ENCODE measurements around the gene RGR. TPM values are rescaled to one million over a fixed set of nuclear protein-coding genes. Genes with fewer than 3 reads are reported as not detected.

RGR gene
- total and polyA plus RNA-seq, 8 donors, result not detected

DNA sequence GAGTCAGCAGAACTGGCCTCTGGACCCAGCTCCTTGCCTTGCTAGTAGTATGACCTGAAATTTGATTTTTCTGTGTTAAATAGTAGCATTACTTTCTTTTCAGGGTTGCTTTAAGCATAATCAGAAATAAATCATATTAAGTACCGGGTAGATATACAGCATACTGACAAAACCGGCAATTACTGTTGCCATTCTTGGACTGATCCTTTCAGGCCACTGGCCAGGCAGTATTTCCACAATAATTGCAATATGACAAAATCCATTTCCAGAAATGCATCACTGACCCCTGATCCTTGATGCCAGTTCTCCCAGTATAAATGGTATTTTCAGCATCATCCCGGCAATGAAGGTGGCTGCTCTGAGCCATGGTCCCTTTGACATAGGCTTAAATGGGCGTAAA lies 10.4 kb upstream of the RGR start:
- H3K27ac ChIP-seq, result no peak overlapping the region
- DNase-seq, result no peak
- H3K4me1 ChIP-seq, result no peaks in the 10 kb centered on the region
- TF ChIP-seq, protein P1, sequence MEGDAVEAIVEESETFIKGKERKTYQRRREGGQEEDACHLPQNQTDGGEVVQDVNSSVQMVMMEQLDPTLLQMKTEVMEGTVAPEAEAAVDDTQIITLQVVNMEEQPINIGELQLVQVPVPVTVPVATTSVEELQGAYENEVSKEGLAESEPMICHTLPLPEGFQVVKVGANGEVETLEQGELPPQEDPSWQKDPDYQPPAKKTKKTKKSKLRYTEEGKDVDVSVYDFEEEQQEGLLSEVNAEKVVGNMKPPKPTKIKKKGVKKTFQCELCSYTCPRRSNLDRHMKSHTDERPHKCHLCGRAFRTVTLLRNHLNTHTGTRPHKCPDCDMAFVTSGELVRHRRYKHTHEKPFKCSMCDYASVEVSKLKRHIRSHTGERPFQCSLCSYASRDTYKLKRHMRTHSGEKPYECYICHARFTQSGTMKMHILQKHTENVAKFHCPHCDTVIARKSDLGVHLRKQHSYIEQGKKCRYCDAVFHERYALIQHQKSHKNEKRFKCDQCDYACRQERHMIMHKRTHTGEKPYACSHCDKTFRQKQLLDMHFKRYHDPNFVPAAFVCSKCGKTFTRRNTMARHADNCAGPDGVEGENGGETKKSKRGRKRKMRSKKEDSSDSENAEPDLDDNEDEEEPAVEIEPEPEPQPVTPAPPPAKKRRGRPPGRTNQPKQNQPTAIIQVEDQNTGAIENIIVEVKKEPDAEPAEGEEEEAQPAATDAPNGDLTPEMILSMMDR (IDR thresholded peaks at IDR 0.05), result no peak
- 75 to 91% methylated on average over 4 of the region's 4 CpGs for WGBS, 2 donors
- intact Hi-C loops (cut with DNase I), result no loop called here
- H3K27me3 ChIP-seq, result no peaks in the 10 kb centered on the region
- ATAC-seq, result no peak
- H3K36me3 ChIP-seq, result no peaks in the 10 kb centered on the region
- FAIRE-seq, result no peak
- no peaks in the 10 kb centered on the region for H3K9me3 ChIP-seq
- H3K4me3 ChIP-seq, result no peak overlapping the region

DNA sequence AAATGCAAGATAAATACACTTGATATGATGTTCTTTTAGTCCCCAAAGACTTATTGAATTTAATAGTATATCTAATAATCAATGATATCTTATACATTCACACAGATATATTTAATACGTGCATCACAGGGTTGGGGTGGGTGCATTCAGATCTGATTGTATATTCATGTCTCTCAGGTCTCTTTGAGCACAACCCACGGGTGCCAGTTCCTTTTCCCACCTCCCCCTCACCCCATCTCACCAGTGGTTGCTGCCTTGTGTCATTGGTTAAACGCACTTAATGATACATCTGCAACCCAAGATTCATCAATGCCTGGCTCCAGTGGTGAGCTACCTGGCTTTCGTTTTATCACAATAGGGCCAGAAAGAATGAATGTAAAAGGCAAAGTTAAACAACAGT lies 9.8 kb upstream of the RGR start:
- Histone ChIP-seq H3K27ac (no peak overlapping the region), H3K4me3 (no peak overlapping the region), H3K9me3 (no peaks in the 10 kb centered on the region), H3K27me3 (no peaks in the 10 kb centered on the region), H3K4me1 (no peaks in the 10 kb centered on the region), H3K36me3 (no peaks in the 10 kb centered on the region)
- WGBS, 2 donors, result 67 to 70% methylated on average over 4 of the region's 4 CpGs
- FAIRE-seq, result no peak
- no peak for DNase-seq
- TF ChIP-seq, protein P1 (IDR thresholded peaks at IDR 0.05), result no peak
- ATAC-seq, result no peak
- intact Hi-C loops (cut with DNase I), result no loop called here

DNA sequence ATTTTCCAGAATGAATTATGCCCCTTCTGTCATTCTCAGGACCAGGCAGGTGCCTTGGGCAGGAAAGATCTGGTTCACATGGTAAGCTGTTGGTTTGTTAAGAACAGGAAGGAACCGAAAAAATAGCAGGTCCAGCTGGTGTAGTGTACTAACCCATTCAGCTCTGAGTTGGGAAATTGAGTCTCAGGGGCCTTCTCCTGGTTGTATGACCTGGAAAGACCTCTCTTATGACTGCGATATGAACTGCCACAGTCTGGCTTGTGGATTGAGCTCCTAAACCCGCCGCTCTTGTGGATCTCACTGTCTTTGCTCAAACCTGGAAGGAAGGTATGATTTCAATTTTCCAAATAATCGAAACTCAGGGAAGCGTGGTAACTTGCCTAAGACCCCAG lies 8.1 kb upstream of the RGR start:
- Histone ChIP-seq H3K27ac (no peak overlapping the region), H3K4me1 (no peaks in the 10 kb centered on the region), H3K27me3 (no peaks in the 10 kb centered on the region), H3K9me3 (no peaks in the 10 kb centered on the region), H3K4me3 (no peak overlapping the region), H3K36me3 (no peaks in the 10 kb centered on the region)
- ATAC-seq (no peak), DNase-seq (no peak), FAIRE-seq (no peak)
- TF ChIP-seq, protein P1 (IDR thresholded peaks at IDR 0.05), result no peak
- WGBS, 2 donors, result 79 to 86% methylated on average over 6 of the region's 6 CpGs
- intact Hi-C loops (cut with DNase I), result no loop called here

- 45 to 46% methylated on average over 51 to 52 of the region's 52 CpGs for WGBS, 2 donors
- TF ChIP-seq, protein P1 (IDR thresholded peaks at IDR 0.05), result no peak
- H3K36me3 ChIP-seq, result no peaks in the 10 kb centered on the region
- no peaks in the 10 kb centered on the region for H3K9me3 ChIP-seq
- ATAC-seq, result no peak
- no peak for FAIRE-seq
- H3K4me1 ChIP-seq, result no peaks in the 10 kb centered on the region
- H3K27ac ChIP-seq, result no peak overlapping the region
- H3K4me3 ChIP-seq, result no peak overlapping the region
- intact Hi-C loops (cut with DNase I), result no loop called here
- DNase-seq, result no peak
- no peaks in the 10 kb centered on the region for H3K27me3 ChIP-seq
Measured at GRCh38 chr10:84237199-84238051, 7.4 kb upstream of the RGR start.

DNA sequence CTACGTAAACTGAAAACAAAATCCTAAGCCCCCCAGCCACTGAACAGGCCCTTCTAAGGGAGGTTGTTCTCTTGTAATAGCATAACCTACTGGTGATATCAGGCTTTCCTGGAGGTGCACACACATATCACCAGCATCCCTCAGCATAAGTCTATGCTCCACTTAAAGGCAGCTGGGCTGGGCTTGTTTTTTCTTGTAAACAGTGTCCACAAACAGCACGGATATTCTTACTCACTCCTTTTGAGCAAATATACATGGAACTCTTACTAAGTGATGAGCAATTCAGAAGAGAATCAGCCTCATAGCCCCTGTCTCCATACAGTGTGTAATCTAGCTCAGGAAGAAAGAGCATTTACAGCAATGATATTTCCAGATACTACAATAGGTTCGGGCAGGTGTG lies 5.9 kb upstream of the RGR start:
- TF ChIP-seq, protein P1 (IDR thresholded peaks at IDR 0.05), result no peak
- Histone ChIP-seq H3K9me3 (no peaks in the 10 kb centered on the region), H3K27ac (no peak overlapping the region), H3K4me1 (no peaks in the 10 kb centered on the region), H3K36me3 (no peaks in the 10 kb centered on the region), H3K27me3 (no peaks in the 10 kb centered on the region), H3K4me3 (no peak overlapping the region)
- WGBS, 2 donors, result 61 to 70% methylated on average over 3 of the region's 3 CpGs
- intact Hi-C loops (cut with DNase I), result no loop called here
- DNase-seq, result no peak
- ATAC-seq, result no peak
- no peak for FAIRE-seq
